OCI-LY1 (cell line): ENCODE results near the gene ZBTB7C.

Source experiments
- H2AFZ ChIP-seq: fragments of 200-600 bp; sonication (generic), shearing (Covaris generic); 2 replicates; pipeline ENCODE4 v1.6.0; 2014; ENCODE audit warnings: antibody characterized with exemption, mild to moderate bottlenecking, low read length
- H3F3A ChIP-seq: fragments of 200-600 bp; sonication (generic), shearing (Covaris generic); 2 replicates; pipeline ENCODE4 v1.6.0; 2014; ENCODE audit warnings: mild to moderate bottlenecking, antibody characterized with exemption, low read length, moderate library complexity; ENCODE audit not compliant: insufficient read depth
- H3K27ac ChIP-seq: fragments of 200-600 bp; sonication (generic); 2 replicates; pipeline ENCODE4 v1.5.1; 2014; ENCODE audit warnings: low read length, mixed run types, mild to moderate bottlenecking, low read depth; ENCODE audit not compliant: poor library complexity, severe bottlenecking
- H3K27me3 ChIP-seq: fragments of 200-600 bp; sonication (generic); 2 replicates; pipeline ENCODE4 v1.6.0; 2014; ENCODE audit warnings: antibody characterized with exemption, mild to moderate bottlenecking, low read length, moderate library complexity; ENCODE audit not compliant: insufficient read depth
- H3K36me3 ChIP-seq: fragments of 200-600 bp; sonication (generic); 2 replicates; pipeline ENCODE4 v1.6.1; 2014; ENCODE audit warnings: mild to moderate bottlenecking, antibody characterized with exemption, low read length, moderate library complexity, mixed read lengths; ENCODE audit not compliant: insufficient read depth
- H3K4me1 ChIP-seq: fragments of 200-600 bp; sonication (generic); 2 replicates; pipeline ENCODE4 v1.5.1; 2014; ENCODE audit warnings: mild to moderate bottlenecking, low read length, moderate library complexity; ENCODE audit not compliant: insufficient read depth, severe bottlenecking
- H3K4me2 ChIP-seq: fragments of 200-600 bp; sonication (generic), shearing (Covaris generic); 2 replicates; pipeline ENCODE4 v1.6.1; 2014; ENCODE audit warnings: low read length
- H3K4me3 ChIP-seq: fragments of 200-600 bp; sonication (generic); 2 replicates; pipeline ENCODE4 v1.5.1; 2014; ENCODE audit warnings: low read length, low read depth, mild to moderate bottlenecking, mixed read lengths; ENCODE audit not compliant: poor library complexity, severe bottlenecking
- H3K79me2 ChIP-seq: fragments of 200-600 bp; shearing (Covaris generic); 2 replicates; pipeline ENCODE4 v1.6.1; 2016; ENCODE audit warnings: mixed run types, low read length, mixed read lengths; ENCODE audit not compliant: insufficient read depth
- H3K9ac ChIP-seq: fragments of 200-600 bp; sonication (generic), shearing (Covaris generic); 2 replicates; pipeline ENCODE4 v1.6.1; 2014; ENCODE audit warnings: mild to moderate bottlenecking, low read length, mixed read lengths
- H3K9me2 ChIP-seq: fragments of 200-600 bp; sonication (generic), shearing (Covaris generic); 2 replicates; pipeline ENCODE4 v1.6.1; 2014; ENCODE audit warnings: low read depth, mild to moderate bottlenecking, low read length, mixed read lengths
- H3K9me3 ChIP-seq: fragments of 200-600 bp; shearing (Covaris generic); 2 replicates; pipeline ENCODE4 v1.6.1; 2014; ENCODE audit warnings: low read length, mixed read lengths
- H4K20me1 ChIP-seq: fragments of 200-600 bp; sonication (generic), shearing (Covaris generic); 2 replicates; pipeline ENCODE4 v1.6.0; 2016; ENCODE audit warnings: mild to moderate bottlenecking, low read length; ENCODE audit not compliant: insufficient read depth
- CTCF ChIP-seq: fragments of 200-600 bp; sonication (generic), shearing (Covaris generic); IDR thresholded peaks from 2 replicates; pipeline ENCODE4 v1.5.1; 2017; ENCODE audit warnings: mild to moderate bottlenecking, antibody characterized with exemption, low read length, moderate library complexity, mixed read lengths
- EZH2 ChIP-seq: fragments of 200-600 bp; sonication (generic), shearing (Covaris generic); IDR thresholded peaks from 2 replicates; pipeline ENCODE4 v1.8.0; 2017; ENCODE audit warnings: borderline replicate concordance, mixed run types, mild to moderate bottlenecking, antibody characterized with exemption, low read length, moderate library complexity, mixed read lengths

ZBTB7C gene

DNA sequence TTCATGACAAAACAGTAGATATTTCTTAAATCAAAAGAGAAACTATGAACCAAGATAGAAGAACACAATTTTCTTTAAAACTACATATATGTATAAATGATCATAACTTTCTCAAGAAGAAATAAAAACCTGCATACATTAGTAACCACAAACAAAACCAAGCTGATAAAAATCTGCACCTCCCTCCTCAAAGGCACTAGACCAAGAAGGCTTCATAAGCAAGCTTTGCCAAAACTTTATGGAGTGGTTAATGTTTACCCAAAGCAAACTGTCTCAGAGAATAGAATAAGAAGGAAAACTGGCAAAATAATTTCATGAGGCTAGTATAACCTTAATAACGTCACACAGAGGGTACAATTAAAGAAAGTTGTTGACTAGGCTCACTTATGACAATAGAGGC is 138.3 kb downstream of the ZBTB7C start:
- no peaks in the 10 kb centered on the region for H3K4me1 ChIP-seq
- no peaks in the 10 kb centered on the region for H3K9me3 ChIP-seq
- TF ChIP-seq CTCF (no peak), EZH2 (no peak)

DNA sequence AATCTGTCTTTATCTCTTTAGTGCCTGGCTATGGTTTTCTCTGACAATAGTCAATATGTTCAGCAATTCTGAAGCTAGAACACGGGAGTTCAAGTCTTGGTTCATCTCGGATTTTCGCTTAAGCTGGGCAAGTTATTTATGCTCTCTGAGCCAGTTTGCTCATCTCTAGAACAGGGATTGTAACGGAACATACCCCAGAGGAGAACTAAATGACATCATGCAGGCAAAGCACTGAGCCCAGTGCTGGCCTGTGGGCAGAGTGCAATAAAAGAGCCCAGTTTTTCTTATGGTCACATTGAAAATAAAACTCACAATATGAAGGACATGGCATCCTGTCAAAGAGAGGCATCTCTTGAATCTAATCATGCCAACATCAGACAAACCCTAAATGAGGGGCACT is 143.9 kb downstream of the ZBTB7C start:
- no peak overlapping the region for H3K4me3 ChIP-seq
- no peaks in the 10 kb centered on the region for H4K20me1 ChIP-seq
- H3K4me2 ChIP-seq = no peak overlapping the region
- H3F3A ChIP-seq = no peaks in the 10 kb centered on the region
- no peak overlapping the region for H3K27ac ChIP-seq
- no peaks in the 10 kb centered on the region for H3K79me2 ChIP-seq
- TF ChIP-seq CTCF (no peak), EZH2 (no peak)
- H3K9me2 ChIP-seq = no peaks in the 10 kb centered on the region
- no peak overlapping the region for H2AFZ ChIP-seq
- H3K9me3 ChIP-seq = no peaks in the 10 kb centered on the region
- no peaks in the 10 kb centered on the region for H3K36me3 ChIP-seq
- no peaks in the 10 kb centered on the region for H3K4me1 ChIP-seq
- H3K9ac ChIP-seq = no peak overlapping the region
- H3K27me3 ChIP-seq = no peaks in the 10 kb centered on the region

More for the DNA sequence above, 138.3 kb downstream of the ZBTB7C start:
- no peaks in the 10 kb centered on the region for H3K27me3 ChIP-seq
- no peaks in the 10 kb centered on the region for H3K9me2 ChIP-seq
- H3F3A ChIP-seq = no peaks in the 10 kb centered on the region
- H3K79me2 ChIP-seq = no peaks in the 10 kb centered on the region
- H3K27ac ChIP-seq = no peak overlapping the region
- H3K36me3 ChIP-seq = no peaks in the 10 kb centered on the region
- no peak overlapping the region for H3K9ac ChIP-seq
- H3K4me2 ChIP-seq = no peak overlapping the region
- H4K20me1 ChIP-seq = no peaks in the 10 kb centered on the region
- no peak overlapping the region for H2AFZ ChIP-seq
- no peak overlapping the region for H3K4me3 ChIP-seq

DNA sequence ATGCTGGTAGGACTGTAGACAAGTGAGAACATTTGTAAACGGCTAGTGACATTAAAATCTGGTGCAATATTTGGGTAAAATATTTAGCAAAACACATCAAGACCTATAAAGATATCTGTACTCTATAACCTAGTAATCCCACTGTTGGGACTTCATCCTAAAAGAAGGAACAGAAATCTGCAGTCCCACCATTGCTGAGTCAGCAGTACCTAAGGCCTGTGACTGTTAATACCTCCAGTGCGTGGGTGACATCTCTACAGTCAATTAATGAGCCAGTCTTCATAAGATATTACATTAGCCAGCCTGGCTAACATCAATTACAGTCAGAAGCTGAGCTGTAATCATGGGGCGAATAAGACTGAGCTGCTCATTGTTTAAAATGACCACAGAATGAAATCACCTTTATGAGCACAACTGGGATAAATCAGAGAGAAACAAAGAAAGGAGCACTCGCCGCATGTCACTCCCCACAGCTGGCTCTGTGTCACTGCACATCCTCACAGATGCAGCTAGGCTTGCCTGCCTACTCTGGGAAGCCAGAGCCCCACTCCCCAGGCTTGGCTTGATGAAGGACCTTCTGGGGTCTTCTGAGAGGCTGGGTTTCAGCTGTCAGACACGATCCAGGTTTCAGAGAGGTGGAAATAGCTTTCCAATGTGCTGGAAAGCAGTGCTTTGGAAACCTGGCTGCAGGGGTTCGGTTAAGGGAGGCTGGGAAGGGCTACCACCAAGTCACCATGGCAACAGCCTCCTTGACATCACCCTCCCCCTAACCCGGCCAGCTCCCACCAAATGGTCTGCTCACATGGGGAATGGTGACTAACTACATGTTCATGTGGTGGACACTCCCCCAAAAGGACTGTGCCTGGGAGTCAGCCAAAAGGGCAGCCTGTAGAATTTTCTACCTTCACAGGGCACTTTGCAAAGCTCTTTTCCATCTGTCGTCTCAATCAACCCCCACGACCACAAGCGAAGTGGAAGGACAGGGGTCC is 145.0 kb downstream of the ZBTB7C start:
- Histone ChIP-seq H3K9me2 (no peaks in the 10 kb centered on the region), H3K27me3 (no peaks in the 10 kb centered on the region), H2AFZ (no peak overlapping the region), H3F3A (no peaks in the 10 kb centered on the region), H3K9ac (no peak overlapping the region), H3K79me2 (no peaks in the 10 kb centered on the region), H3K4me3 (no peak overlapping the region), H3K4me1 (no peaks in the 10 kb centered on the region), H4K20me1 (no peaks in the 10 kb centered on the region), H3K9me3 (no peaks in the 10 kb centered on the region), H3K36me3 (no peaks in the 10 kb centered on the region), H3K27ac (no peak overlapping the region), H3K4me2 (no peak overlapping the region)
- no peak for TF ChIP-seq CTCF
- no peak for TF ChIP-seq EZH2
